ENCODE results near the gene ERAS. TPM values are rescaled to one million over a fixed set of nuclear protein-coding genes. Genes with fewer than 3 reads are reported as not detected.
"Not testable (repeated sequence)": the region's sequence is repeated elsewhere in the genome, so short reads cannot be mapped to it uniquely, and the experiment has no call there.

The ERAS gene
- total and polyA plus RNA-seq, 2 donors, result 0.10 TPM; not detected in 1

- no peak overlapping the region for H3K27ac ChIP-seq (ENCODE audit: low read depth)
- DNase-seq (ENCODE audit: extremely low spot score), result no peak
- H3K36me3 ChIP-seq (ENCODE audit: insufficient read depth), result no peaks in the 10 kb centered on the region
- H3K4me1 ChIP-seq (ENCODE audit: insufficient read depth), result no peaks in the 10 kb centered on the region
- WGBS, result 91% methylated on average over 4 of the region's 4 CpGs
- no peak overlapping the region for H3K4me3 ChIP-seq (ENCODE audit: low read depth, low read length)
These were observed 20.2 kb upstream of the ERAS start for GRCh38 chrX:48806081-48806480.

DNA sequence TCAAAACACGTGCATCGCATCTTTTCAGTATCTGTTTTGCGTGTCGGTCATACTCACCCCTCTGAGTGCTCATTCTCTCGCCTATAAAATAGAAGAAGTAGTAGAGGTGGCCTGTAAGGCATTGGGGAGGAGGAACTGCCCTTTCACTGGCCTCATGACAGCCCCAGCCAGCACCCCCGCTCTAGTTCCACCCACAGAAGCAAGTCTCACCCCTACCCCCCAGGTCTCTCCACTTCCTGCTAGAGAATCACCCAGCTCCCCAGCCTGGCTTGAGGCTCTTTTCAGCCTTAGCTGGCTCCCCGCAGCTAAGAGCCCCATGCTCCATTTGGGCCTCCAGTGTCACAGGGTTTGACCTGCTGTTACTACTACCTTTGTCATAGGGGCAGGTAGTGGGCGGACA, 12.7 kb upstream of the ERAS start:
- no peak for DNase-seq (ENCODE audit: extremely low spot score)
- 94% methylated on average over 8 of the region's 8 CpGs for WGBS
- Histone ChIP-seq H3K27ac (ENCODE audit: low read depth) (no peak overlapping the region), H3K4me1 (ENCODE audit: insufficient read depth) (no peaks in the 10 kb centered on the region), H3K36me3 (ENCODE audit: insufficient read depth) (peaks cover 4% of the 10 kb centered on the region), H3K4me3 (ENCODE audit: low read depth, low read length) (no peak overlapping the region)

DNA sequence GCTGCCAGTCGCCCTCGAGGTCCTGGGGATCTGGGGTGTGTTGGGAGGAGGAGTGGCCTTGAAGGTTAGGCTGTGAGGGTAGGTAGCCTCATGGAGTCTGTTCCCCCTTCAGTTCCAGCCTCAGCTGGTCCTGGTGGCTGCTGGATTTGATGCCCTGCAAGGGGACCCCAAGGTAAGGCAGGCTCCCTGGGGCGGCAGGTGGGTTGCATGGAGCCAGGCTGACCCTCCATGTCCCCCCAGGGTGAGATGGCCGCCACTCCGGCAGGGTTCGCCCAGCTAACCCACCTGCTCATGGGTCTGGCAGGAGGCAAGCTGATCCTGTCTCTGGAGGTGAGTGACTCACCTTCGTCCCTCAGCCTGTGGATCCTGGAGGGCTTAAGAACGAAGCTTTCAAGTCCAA, 11.6 kb upstream of the ERAS start:
- H3K4me1 ChIP-seq (ENCODE audit: insufficient read depth), result no peaks in the 10 kb centered on the region
- WGBS, result 93% methylated on average over 8 of the region's 8 CpGs
- H3K36me3 ChIP-seq (ENCODE audit: insufficient read depth), result peaks cover 4% of the 10 kb centered on the region
- no peak for DNase-seq (ENCODE audit: extremely low spot score)
- no peak overlapping the region for H3K4me3 ChIP-seq (ENCODE audit: low read depth, low read length)
- H3K27ac ChIP-seq (ENCODE audit: low read depth), result no peak overlapping the region

GRCh38 chrX:48815266-48815665, 11.0 kb upstream of the ERAS start:
- DNase-seq (ENCODE audit: extremely low spot score), result no peak
- H3K36me3 ChIP-seq (ENCODE audit: insufficient read depth), result peaks cover 4% of the 10 kb centered on the region
- no peak overlapping the region for H3K4me3 ChIP-seq (ENCODE audit: low read depth, low read length)
- 81% methylated on average over 8 of the region's 8 CpGs for WGBS
- no peak overlapping the region for H3K27ac ChIP-seq (ENCODE audit: low read depth)
- no peaks in the 10 kb centered on the region for H3K4me1 ChIP-seq (ENCODE audit: insufficient read depth)

- Histone ChIP-seq H3K27ac (ENCODE audit: low read depth) (no peak overlapping the region), H3K4me3 (ENCODE audit: low read depth, low read length) (no peak overlapping the region), H3K36me3 (ENCODE audit: insufficient read depth) (peaks cover 4% of the 10 kb centered on the region), H3K4me1 (ENCODE audit: insufficient read depth) (no peaks in the 10 kb centered on the region)
- DNase-seq (ENCODE audit: extremely low spot score), result no peak
- 94% methylated on average over 18 of the region's 18 CpGs for WGBS
These were observed 10.1 kb upstream of the ERAS start for GRCh38 chrX:48816014-48816810.

DNA sequence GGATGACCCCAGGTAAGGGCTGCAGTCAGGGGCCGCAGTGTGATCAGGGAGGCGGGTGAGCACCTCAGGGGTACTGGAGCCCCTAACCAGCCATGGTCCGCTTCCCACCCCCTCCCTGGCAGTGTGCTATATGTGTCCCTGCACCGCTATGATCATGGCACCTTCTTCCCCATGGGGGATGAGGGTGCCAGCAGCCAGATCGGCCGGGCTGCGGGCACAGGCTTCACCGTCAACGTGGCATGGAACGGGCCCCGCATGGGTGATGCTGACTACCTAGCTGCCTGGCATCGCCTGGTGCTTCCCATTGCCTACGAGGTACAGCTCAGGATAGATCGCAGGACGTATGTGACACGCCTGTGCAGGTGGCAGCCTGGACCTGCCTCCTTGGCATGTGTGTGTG, 8.2 kb upstream of the ERAS start:
- WGBS, result 97% methylated on average over 16 of the region's 16 CpGs
- no peaks in the 10 kb centered on the region for H3K4me1 ChIP-seq (ENCODE audit: insufficient read depth)
- DNase-seq (ENCODE audit: extremely low spot score), result no peak
- H3K27ac ChIP-seq (ENCODE audit: low read depth), result no peak overlapping the region
- H3K36me3 ChIP-seq (ENCODE audit: insufficient read depth), result peaks cover 4% of the 10 kb centered on the region
- H3K4me3 ChIP-seq (ENCODE audit: low read depth, low read length), result no peak overlapping the region

DNA sequence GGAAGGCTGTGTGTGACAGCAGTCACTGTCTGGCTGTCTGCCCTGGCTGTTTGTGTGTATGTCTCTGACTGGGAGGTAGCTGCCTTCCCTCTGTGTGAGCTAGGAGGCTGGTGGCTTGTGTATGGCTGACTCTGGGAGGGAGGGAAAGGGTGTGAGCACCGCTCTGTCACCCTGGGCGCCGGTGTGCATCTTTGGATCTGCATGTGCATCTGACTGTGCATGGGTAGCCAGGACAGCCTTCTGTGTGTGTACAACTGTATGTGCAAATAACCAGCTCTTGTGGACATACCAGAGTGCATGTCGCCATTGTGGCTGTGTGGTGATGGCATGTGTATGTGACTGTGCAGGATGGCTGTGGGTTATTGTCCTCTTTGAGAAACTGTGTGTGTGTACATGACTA, 7.4 kb upstream of the ERAS start:
- Histone ChIP-seq H3K4me1 (ENCODE audit: insufficient read depth) (no peaks in the 10 kb centered on the region), H3K36me3 (ENCODE audit: insufficient read depth) (peaks cover 2% of the 10 kb centered on the region), H3K27ac (ENCODE audit: low read depth) (no peak overlapping the region), H3K4me3 (ENCODE audit: low read depth, low read length) (no peak overlapping the region)
- no peak for DNase-seq (ENCODE audit: extremely low spot score)
- 94% methylated on average over 4 of the region's 4 CpGs for WGBS

DNA sequence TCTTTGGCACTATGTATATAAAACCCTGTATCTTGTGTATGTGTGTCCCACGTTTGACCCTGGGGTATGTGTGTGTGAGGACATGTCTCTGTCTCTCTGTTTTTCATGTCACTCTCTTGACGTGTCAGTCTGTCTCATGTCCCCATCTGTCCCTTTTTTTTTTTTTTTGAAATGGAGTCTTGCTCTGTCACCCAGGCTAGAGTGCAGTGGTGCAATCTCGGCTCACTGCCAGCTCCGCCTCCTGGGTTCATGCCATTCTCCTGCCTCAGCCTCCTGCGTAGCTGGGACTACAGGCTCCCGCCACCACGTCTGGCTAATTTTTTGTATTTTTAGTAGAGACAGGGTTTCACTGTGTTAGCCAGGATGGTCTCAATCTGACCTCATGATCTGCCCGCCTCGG, 6.9 kb upstream of the ERAS start:
- not testable (repeated sequence) for H3K4me3 ChIP-seq (ENCODE audit: low read depth, low read length); H3K4me1 ChIP-seq (ENCODE audit: insufficient read depth); H3K36me3 ChIP-seq (ENCODE audit: insufficient read depth); DNase-seq (ENCODE audit: extremely low spot score); H3K27ac ChIP-seq (ENCODE audit: low read depth)
- WGBS, result 83% methylated on average over 9 of the region's 9 CpGs

GRCh38 chrX:48823053-48823452, 3.3 kb upstream of the ERAS start:
- Histone ChIP-seq H3K36me3 (ENCODE audit: insufficient read depth) (no peaks in the 10 kb centered on the region), H3K4me3 (ENCODE audit: low read depth, low read length) (no peak overlapping the region), H3K27ac (ENCODE audit: low read depth) (no peak overlapping the region), H3K4me1 (ENCODE audit: insufficient read depth) (no peaks in the 10 kb centered on the region)
- DNase-seq (ENCODE audit: extremely low spot score), result no peak
- WGBS, result 77% methylated on average over 6 of the region's 6 CpGs

GRCh38 chrX:48824066-48824465, 2.2 kb upstream of the ERAS start:
- Histone ChIP-seq H3K4me3 (ENCODE audit: low read depth, low read length) (no peak overlapping the region), H3K36me3 (ENCODE audit: insufficient read depth) (no peaks in the 10 kb centered on the region), H3K4me1 (ENCODE audit: insufficient read depth) (no peaks in the 10 kb centered on the region), H3K27ac (ENCODE audit: low read depth) (no peak overlapping the region)
- 95% methylated on average over 8 of the region's 8 CpGs for WGBS
- DNase-seq (ENCODE audit: extremely low spot score), result no peak

DNA sequence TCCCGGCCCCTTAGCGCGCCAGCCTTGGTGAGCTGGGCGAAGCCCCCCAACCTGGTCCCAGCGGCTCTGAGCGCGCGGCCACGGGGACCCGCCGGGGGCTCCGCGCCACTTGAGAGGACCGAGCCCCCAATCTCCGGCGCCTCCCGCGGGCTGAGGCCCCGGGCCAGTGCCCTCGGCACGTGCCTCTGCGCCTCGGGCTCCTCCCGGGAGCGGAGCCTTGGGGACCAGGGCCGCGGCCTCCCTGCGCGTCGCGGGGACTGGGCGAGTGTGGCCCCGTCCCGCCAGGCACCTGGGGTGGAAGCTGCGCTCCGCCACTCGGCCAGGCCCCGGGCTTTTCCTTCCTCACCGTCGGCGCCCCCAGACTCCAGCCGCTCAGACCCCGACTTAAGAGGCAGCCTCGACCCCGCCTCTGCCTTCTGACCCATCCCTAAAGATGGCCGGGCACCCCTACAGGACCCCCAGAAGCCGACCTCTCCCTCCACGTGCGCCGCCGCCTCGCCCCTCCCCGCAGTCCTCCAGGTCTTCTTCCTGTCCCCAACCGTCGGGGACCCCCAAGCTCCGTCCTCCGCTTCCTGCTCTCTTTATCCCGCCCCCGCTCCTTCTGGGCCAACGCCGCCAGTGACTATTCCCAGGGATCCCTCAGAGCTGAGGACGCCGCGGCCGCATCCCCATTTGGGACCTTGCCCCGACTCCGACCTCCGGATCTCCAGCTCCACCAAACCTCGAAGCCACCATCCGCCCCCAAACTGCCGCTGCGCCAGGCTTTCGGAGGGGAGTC, 752 bp downstream of the ERAS start:
- Histone ChIP-seq H3K4me1 (ENCODE audit: insufficient read depth) (no peaks in the 10 kb centered on the region), H3K27ac (ENCODE audit: low read depth) (no peak overlapping the region), H3K36me3 (ENCODE audit: insufficient read depth) (no peaks in the 10 kb centered on the region), H3K4me3 (ENCODE audit: low read depth, low read length) (no peak overlapping the region)
- no peak for DNase-seq (ENCODE audit: extremely low spot score)
- 39% methylated on average over 72 of the region's 73 CpGs for WGBS

DNA sequence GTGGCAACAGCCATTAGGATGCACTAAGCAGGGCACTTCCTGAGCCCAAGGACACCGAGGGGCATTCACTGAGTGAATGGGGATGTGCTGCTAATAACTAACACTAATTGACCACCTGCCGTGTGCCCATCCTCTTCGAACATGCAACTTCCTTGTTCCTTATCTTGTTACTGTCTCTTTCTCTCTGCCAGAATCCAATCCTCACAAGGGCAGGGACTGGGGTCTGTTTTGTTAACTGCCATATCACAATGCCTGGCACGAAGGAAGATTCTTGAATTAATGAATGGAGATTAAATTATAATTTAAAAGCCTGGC, 1.3 kb downstream of the ERAS start:
- 70% methylated on average over 4 of the region's 4 CpGs for WGBS
- no peaks in the 10 kb centered on the region for H3K36me3 ChIP-seq (ENCODE audit: insufficient read depth)
- DNase-seq (ENCODE audit: extremely low spot score), result no peak
- no peak overlapping the region for H3K27ac ChIP-seq (ENCODE audit: low read depth)
- H3K4me1 ChIP-seq (ENCODE audit: insufficient read depth), result no peaks in the 10 kb centered on the region
- no peak overlapping the region for H3K4me3 ChIP-seq (ENCODE audit: low read depth, low read length)

- WGBS, result 92% methylated on average over 24 of the region's 24 CpGs
These were observed 2.9 kb downstream of the ERAS start for GRCh38 chrX:48829016-48829735.

More at GRCh38 chrX:48829016-48829735, 2.9 kb downstream of the ERAS start:
- Histone ChIP-seq H3K4me1 (ENCODE audit: insufficient read depth) (no peaks in the 10 kb centered on the region), H3K36me3 (ENCODE audit: insufficient read depth) (no peaks in the 10 kb centered on the region), H3K27ac (ENCODE audit: low read depth) (no peak overlapping the region), H3K4me3 (ENCODE audit: low read depth, low read length) (no peak overlapping the region)
- no peak for DNase-seq (ENCODE audit: extremely low spot score)
